Stimulated activated CD4-positive, alpha-beta T cell treated with anti-CD3 and anti-CD28 coated beads, Interleukin-1b, Interleukin-23, amount 100 ng/mL, for 24 hours (primary cell): ENCODE data around the gene PSME4.

ENCODE experiments used
- DNase-seq, 4 experiments: peaks; one replicate each; pipeline ENCODE4 v3.0.0-alpha.2; 2020; ENCODE audit warnings: low read depth in 4 of 4, low spot score in 1 of 4

The PSME4 gene

GRCh38 chr2:53970724-53971602 lies at the start of gene PSME4:
Gene PSME4, minus strand, starts transcription at chr2:53970993. Its CDS starts 209 bp downstream, at chr2:53970784.
- peak; percentile 88 to 93 (median 92) for DNase-seq

GRCh38 chr2:54015798-54016699 lies 45.3 kb upstream of the PSME4 start:
- no peak for DNase-seq

GRCh38 chr2:54013996-54014395 lies 43.2 kb upstream of the PSME4 start:
- DNase-seq, result no peak

GRCh38 chr2:54012538-54013141 lies 41.8 kb upstream of the PSME4 start:
- DNase-seq, result no peak

GRCh38 chr2:54009549-54009948 lies 38.8 kb upstream of the PSME4 start:
- no peak for DNase-seq

GRCh38 chr2:54008439-54008838 lies 37.6 kb upstream of the PSME4 start:
- DNase-seq, result no peak

- DNase-seq, result no peak
Observed at GRCh38 chr2:54000524-54000923, 29.7 kb upstream of the PSME4 start.

GRCh38 chr2:54000122-54000521 lies 29.3 kb upstream of the PSME4 start:
- no peak for DNase-seq

- no peak for DNase-seq
Observed at GRCh38 chr2:53998834-53999233, 28.0 kb upstream of the PSME4 start.

- no peak for DNase-seq
Observed at GRCh38 chr2:53994818-53995808, 24.3 kb upstream of the PSME4 start.

GRCh38 chr2:53991948-53992347 lies 21.2 kb upstream of the PSME4 start:
- no peak for DNase-seq

- no peak for DNase-seq
Observed at GRCh38 chr2:53989210-53989862, 18.5 kb upstream of the PSME4 start.

- no peak for DNase-seq
Observed at GRCh38 chr2:53987336-53987921, 16.6 kb upstream of the PSME4 start.

GRCh38 chr2:53985646-53986045 lies 14.9 kb upstream of the PSME4 start:
- no peak for DNase-seq

GRCh38 chr2:53969968-53970723 lies 647 bp downstream of the PSME4 start:
- peak in 1 of 4 experiments; percentile 7 for DNase-seq

GRCh38 chr2:53969285-53969967 lies 1.4 kb downstream of the PSME4 start:
- DNase-seq, result no peak

- no peak for DNase-seq
Observed at GRCh38 chr2:53964987-53965687, 5.7 kb downstream of the PSME4 start.
